ENCODE results near the gene PTPN5.
A peak's percentile ranks its signal among the peaks of the same experiment; 100 is the strongest.

Gene PTPN5

GRCh38 chr11:18739685-18740084 is 51.9 kb downstream of the PTPN5 start:
- DNase-seq (ENCODE audit: low read depth), result no peak

GRCh38 chr11:18737642-18738041 is 54.0 kb downstream of the PTPN5 start:
- DNase-seq (ENCODE audit: low read depth), result no peak

GRCh38 chr11:18736590-18737148 is 54.9 kb downstream of the PTPN5 start:
- no peak for DNase-seq (ENCODE audit: low read depth)

- no peak for DNase-seq (ENCODE audit: low read depth)
Measured at GRCh38 chr11:18733202-18733601, 58.4 kb downstream of the PTPN5 start.

GRCh38 chr11:18731949-18732821 is 59.4 kb downstream of the PTPN5 start:
- peak; percentile 24 for DNase-seq (ENCODE audit: low read depth)

- no peak for DNase-seq (ENCODE audit: low read depth)
Measured at GRCh38 chr11:18731441-18731840, 60.2 kb downstream of the PTPN5 start.

DNA sequence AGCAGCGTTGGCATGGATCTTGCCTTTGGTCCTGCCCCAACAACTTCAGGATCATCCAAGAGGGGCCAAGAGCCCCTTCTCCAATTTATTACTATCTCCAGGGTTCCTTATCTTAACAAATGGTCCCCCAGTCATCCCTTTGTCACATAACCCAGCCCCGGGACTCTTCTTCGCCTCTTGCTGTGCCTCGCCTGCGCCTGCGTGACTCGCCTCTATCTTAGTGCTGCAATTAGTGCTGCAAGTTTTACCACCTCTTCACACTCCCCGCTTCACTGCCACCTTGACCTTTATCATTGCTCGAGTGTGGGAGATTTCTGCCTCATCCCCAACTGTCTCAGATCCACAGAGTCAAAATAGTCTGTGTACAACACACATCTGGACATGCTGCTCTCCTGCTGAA is 61.6 kb downstream of the PTPN5 start:
- DNase-seq (ENCODE audit: low read depth), result no peak

DNA sequence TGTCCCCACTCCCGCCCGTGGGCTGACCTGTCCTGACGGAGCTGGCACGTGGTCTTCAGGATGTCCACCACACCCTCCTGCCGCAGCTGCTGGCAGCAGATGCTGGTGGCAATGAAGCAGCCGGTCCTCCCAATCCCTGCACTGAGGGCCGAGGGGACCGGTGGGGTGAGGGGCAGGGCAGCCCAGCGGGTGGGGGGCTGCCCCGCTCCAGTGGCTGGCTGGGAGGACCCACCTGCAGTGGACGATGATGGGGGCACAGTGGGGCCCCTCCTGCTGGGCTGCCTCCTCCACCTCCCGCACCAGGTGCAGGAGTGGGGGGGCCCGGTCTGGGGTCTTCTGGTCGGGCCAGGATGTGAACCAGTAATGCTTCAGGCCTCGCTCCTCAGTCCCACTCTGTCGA is 62.2 kb downstream of the PTPN5 start:
- no peak for DNase-seq (ENCODE audit: low read depth)

DNA sequence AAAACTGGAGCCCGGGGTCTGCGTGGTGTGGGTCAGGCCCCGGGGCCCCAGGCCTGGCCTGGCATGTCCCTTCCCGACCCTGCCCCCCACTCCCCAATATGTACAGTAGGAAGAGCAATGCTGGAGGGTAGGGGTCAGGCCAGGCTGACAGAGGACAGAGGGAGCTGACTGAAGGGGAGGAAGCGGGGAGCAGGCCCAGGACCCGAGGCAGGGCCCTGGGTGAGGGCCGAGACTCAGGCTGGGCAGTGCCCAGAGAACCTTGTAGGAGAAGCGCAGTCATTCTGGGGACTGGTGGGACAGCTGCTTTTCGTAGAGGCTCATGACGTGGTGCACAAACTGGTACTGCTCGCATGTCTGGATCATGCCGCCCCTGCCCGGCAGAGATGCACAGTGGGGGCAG is 62.9 kb downstream of the PTPN5 start:
- DNase-seq (ENCODE audit: low read depth), result no peak

- DNase-seq (ENCODE audit: low read depth), result peak; percentile 22
Measured at GRCh38 chr11:18727479-18728236, 63.9 kb downstream of the PTPN5 start.

DNA sequence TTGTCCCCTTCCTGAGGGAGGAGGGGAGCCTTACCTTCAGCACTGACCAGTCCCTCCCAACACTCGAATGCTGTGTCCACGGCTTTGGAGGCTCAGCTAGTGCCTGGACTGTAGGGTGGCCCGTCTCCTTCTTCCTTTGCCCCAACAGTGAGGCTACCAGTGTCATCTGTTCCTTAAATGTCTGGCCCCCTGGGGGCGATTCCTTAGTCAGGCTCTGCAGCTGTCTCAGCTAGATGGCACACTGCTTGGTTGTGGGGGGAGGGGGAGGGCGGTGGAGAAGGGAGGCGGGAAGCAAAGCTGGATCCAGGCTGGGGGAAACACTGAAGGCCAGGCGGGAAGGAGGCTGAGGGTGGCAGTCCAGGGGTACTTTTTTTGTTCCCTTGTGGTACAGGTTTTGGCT is 65.6 kb downstream of the PTPN5 start, which contains the start of gene IGSF22:
IGSF22 (minus strand) TSS at position 149 of the 400 bp plus-strand sequence. CDS start 1,952 bp downstream, outside the sequence.
- DNase-seq (ENCODE audit: low read depth), result no peak

GRCh38 chr11:18723991-18724390 is 67.6 kb downstream of the PTPN5 start:
- DNase-seq (ENCODE audit: low read depth), result no peak

DNA sequence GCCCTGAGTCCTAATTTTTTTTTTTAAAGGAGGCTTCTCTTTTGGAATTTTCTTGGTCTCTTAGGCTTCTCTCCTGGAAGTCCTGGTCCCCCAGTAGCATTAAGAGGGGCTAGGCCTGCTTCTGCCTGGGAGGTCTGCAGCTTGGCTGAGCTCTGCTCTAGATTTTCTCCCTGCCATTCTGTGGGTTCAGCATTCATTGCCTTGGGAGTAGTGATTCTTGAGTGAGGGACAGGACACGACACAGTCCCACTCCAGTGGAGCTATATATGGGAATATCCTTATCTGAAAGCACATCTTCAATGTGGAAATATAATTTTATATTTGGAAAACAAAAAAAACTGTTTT is 69.3 kb downstream of the PTPN5 start:
- no peak for DNase-seq (ENCODE audit: low read depth)

GRCh38 chr11:18721561-18722292 is 69.9 kb downstream of the PTPN5 start:
- DNase-seq (ENCODE audit: low read depth), result no peak

DNA sequence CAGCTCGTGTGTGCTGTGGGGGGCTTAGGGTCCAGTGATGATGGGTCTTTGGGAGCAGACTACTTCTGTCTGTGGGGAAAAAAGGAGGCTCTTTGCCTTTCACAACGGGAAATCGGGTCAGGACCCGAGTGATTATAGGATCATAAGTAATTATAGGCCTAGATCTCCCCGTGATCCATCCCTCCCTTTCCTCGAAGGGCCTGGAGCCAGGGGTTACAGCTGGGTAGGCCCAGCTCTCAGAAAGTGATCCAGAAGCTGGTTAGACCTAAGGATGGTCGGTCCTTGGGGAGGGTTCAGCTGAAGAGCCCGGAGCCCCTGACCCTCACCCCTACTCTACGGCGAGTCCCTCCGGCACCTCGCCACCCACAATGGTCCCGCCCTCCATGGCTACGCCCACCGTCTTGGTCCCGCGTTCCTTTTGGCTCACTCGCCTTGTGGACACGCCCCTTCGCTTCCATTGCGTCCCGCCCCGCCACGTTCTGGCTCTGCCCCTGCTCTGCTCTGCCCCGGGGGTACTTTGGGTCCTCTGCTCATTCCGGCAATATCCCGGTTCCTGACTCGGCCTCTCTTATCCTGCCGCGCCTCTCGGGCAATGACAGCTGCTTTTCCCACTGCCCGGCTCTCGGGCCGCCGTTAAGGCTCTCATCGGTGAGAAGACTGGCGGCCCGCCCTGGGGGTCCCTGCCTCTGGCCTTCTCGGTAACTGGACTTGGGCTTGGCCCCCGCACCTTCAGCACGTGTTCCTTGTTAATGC is 70.6 kb downstream of the PTPN5 start:
- no peak for DNase-seq (ENCODE audit: low read depth)

DNA sequence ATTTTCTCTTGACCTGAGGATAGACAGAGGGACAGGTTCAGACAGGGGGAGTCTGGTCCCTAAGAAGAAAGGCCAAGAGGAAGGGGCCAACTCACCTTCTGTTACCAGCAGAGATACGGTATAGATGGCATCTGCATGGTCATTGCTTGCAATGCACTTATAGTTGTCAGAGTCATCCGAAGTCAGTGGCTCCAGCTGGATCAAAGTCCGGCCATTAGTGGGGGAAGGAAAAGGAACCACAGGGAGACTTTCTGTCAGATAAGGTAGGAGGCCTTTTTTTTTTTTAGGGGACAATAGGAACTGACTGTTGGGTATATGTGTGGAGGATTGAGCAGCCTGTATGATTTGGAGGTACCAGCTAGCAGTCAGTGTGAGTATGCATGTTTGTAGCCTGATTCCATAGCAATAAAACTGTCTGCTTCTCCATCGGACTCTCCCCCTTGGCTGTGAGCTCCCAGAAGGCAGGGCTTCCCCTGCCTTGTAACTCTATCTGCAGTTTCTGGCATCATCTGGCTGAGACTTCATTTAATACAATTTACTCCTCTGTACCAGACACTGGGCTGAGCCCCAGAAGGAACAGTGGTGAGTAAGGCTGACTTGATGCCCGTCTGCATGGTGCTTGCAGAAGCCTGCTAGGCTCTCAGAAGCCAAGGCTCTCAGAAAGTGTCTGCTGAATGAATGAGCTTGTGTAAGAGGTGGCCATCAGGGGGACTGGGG is 71.3 kb downstream of the PTPN5 start:
- DNase-seq (ENCODE audit: low read depth), result no peak

DNA sequence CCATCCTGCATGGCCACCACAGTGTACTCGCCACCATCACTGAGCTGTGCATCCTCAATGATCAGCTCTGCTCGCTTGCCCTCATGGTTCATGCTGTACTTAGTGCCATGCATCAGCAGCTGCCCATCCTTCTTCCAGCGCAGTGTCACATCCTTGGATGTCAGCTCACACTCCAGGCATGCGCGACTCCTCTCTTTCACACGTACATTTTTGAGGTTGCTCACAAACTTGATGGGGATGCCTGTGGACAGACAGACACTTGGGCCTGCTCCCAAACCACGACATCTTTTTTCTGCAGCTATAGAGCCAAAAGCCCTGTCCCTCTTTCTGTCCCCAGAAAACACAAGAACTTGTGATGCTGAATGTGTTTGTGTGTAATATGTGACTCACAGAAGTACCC is 76.1 kb downstream of the PTPN5 start:
- no peak for DNase-seq (ENCODE audit: low read depth)

- DNase-seq (ENCODE audit: low read depth), result no peak
Measured at GRCh38 chr11:18714443-18714780, 77.2 kb downstream of the PTPN5 start.

- DNase-seq (ENCODE audit: low read depth), result no peak
Measured at GRCh38 chr11:18713646-18714442, 77.8 kb downstream of the PTPN5 start.

- no peak for DNase-seq (ENCODE audit: low read depth)
Measured at GRCh38 chr11:18710545-18710944, 81.1 kb downstream of the PTPN5 start.

Data from CMK (cell line).